ENCODE results near the gene KCNMB3. TPM values are rescaled to one million over a fixed set of nuclear protein-coding genes. Genes with fewer than 3 reads are reported as not detected.
"Not testable (repeated sequence)": the region's sequence is repeated elsewhere in the genome, so short reads cannot be mapped to it uniquely, and the experiment has no call there.

KCNMB3 gene
- total RNA-seq, 1 donor from 2014 or later: 2.4 TPM

DNA sequence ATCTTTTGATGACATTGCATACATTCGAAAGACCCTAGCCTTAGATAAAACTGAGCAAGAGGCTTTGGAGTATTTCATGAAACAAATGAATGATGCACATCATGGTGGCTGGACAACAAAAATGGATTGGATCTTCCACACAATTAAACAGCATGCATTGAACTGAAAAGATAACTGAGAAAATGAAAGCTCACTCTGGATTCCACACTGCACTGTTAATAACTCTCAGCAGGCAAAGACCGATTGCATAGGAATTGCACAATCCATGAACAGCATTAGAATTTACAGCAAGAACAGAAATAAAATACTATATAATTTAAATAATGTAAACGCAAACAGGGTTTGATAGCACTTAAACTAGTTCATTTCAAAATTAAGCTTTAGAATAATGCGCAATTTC, 16.7 kb downstream of the KCNMB3 start:
- H3K27me3 Mint-ChIP-seq: no peaks in the 10 kb centered on the region
- H3K27ac Mint-ChIP-seq: no peak overlapping the region
- no peak overlapping the region for H3K4me3 Mint-ChIP-seq
- TF ChIP-seq, protein P1, sequence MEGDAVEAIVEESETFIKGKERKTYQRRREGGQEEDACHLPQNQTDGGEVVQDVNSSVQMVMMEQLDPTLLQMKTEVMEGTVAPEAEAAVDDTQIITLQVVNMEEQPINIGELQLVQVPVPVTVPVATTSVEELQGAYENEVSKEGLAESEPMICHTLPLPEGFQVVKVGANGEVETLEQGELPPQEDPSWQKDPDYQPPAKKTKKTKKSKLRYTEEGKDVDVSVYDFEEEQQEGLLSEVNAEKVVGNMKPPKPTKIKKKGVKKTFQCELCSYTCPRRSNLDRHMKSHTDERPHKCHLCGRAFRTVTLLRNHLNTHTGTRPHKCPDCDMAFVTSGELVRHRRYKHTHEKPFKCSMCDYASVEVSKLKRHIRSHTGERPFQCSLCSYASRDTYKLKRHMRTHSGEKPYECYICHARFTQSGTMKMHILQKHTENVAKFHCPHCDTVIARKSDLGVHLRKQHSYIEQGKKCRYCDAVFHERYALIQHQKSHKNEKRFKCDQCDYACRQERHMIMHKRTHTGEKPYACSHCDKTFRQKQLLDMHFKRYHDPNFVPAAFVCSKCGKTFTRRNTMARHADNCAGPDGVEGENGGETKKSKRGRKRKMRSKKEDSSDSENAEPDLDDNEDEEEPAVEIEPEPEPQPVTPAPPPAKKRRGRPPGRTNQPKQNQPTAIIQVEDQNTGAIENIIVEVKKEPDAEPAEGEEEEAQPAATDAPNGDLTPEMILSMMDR (conservative IDR thresholded peaks at IDR 0.05): no peak
- H3K36me3 Mint-ChIP-seq: peaks cover 24% of the 10 kb centered on the region
- H3K9me3 Mint-ChIP-seq: no peaks in the 10 kb centered on the region
- no peaks in the 10 kb centered on the region for H3K4me1 Mint-ChIP-seq (ENCODE audit: unreplicated experiment)
- no peak for DNase-seq (ENCODE audit: extremely low spot score, unreplicated experiment)

DNA sequence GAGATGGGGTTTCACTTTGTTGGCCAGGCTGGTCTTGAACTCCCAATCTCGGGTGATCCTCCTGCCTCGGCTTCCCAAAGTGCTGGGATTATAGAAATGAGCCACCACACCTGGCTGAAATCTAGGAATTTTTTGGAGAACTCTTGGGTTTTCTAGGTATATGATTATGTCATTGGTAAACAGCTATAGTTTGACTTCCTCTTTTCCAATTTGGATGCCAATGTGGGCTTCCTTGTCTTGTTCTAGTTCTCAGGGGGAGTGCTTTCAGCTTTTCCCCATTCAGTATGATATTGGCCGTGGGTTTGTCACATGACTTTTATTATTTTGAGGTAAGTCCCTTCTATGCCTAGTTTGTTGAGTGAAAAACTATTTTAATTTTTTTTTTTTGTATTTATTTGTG, 17.9 kb downstream of the KCNMB3 start:
- Mint-ChIP-seq H3K27me3 (no peaks in the 10 kb centered on the region), H3K4me3 (no peak overlapping the region), H3K36me3 (peaks cover 24% of the 10 kb centered on the region), H3K9me3 (no peaks in the 10 kb centered on the region), H3K27ac (no peak overlapping the region), H3K4me1 (ENCODE audit: unreplicated experiment) (no peaks in the 10 kb centered on the region)
- TF ChIP-seq, protein P1 (conservative IDR thresholded peaks at IDR 0.05): no peak
- no peak for DNase-seq (ENCODE audit: extremely low spot score, unreplicated experiment)

DNA sequence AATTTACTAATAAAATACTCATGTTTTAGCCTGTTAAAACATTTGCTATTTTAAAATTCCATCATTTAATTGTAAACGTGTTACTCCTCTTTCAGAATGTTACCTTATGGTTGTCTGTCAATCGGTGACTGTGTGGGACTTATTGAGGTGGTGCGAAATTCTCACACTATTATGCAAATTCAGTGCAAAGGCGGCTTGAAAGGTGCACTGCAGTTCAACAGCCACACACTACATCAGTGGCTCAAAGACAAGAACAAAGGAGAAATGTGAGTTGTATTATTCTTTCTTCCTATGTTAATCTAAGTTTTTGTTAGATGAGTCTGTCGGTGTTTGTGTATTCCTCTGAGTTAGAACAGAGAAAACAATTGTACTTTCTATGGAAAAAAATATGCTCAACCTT, 21.7 kb downstream of the KCNMB3 start:
- no peak overlapping the region for H3K27ac Mint-ChIP-seq
- TF ChIP-seq, protein P1 (conservative IDR thresholded peaks at IDR 0.05): no peak
- no peaks in the 10 kb centered on the region for H3K27me3 Mint-ChIP-seq
- peaks cover 29% of the 10 kb centered on the region for H3K36me3 Mint-ChIP-seq
- no peak overlapping the region for H3K4me3 Mint-ChIP-seq
- H3K9me3 Mint-ChIP-seq: no peaks in the 10 kb centered on the region
- DNase-seq (ENCODE audit: extremely low spot score, unreplicated experiment): no peak
- H3K4me1 Mint-ChIP-seq (ENCODE audit: unreplicated experiment): no peaks in the 10 kb centered on the region

DNA sequence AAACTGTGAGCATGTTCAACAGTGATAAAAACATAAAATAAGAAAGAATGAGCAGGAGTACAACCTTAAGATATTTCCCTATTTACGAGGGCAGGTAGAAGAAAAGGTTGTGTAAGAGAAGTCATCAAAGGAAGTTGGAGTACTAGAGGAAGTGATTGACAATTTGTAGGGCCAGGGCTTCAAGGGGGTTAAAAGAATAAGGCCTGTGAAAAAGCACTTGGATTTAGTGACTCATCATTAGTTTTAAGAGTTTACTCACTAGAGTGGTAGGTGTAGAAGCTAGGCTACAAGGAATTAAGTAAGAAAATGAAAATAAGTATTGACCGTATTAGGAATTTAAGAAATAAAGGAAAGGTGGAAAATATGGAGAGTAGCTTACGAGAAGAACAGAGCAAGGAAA, 23.6 kb downstream of the KCNMB3 start:
- TF ChIP-seq, protein P1 (conservative IDR thresholded peaks at IDR 0.05): no peak
- no peak for DNase-seq (ENCODE audit: extremely low spot score, unreplicated experiment)

DNA sequence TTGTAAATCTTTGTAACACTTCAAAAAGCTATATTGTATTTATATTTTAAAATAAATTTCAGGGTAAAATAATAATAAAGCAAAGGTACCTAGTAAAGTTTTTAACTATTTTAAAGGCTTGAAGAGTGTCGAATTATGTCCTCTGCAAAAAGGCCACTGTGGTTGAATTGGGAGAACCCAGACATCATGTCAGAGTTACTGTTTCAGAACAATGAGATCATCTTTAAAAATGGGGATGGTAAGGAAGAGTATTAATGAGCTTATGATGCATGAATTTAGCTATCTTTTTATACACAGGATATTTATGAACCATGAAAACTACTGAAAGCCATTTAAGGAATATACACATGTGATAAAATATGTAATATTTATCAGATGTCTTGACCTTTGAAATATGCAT, 26.3 kb downstream of the KCNMB3 start:
- H3K36me3 Mint-ChIP-seq: peaks cover 8% of the 10 kb centered on the region
- H3K9me3 Mint-ChIP-seq: no peaks in the 10 kb centered on the region
- no peaks in the 10 kb centered on the region for H3K4me1 Mint-ChIP-seq (ENCODE audit: unreplicated experiment)
- no peak overlapping the region for H3K27ac Mint-ChIP-seq
- no peak for DNase-seq (ENCODE audit: extremely low spot score, unreplicated experiment)
- TF ChIP-seq, protein P1 (conservative IDR thresholded peaks at IDR 0.05): no peak
- no peak overlapping the region for H3K4me3 Mint-ChIP-seq
- H3K27me3 Mint-ChIP-seq: no peaks in the 10 kb centered on the region

More for the DNA sequence above, 23.6 kb downstream of the KCNMB3 start:
- peaks cover 26% of the 10 kb centered on the region for H3K36me3 Mint-ChIP-seq
- H3K27ac Mint-ChIP-seq: no peak overlapping the region
- no peaks in the 10 kb centered on the region for H3K9me3 Mint-ChIP-seq
- H3K4me1 Mint-ChIP-seq (ENCODE audit: unreplicated experiment): no peaks in the 10 kb centered on the region
- H3K27me3 Mint-ChIP-seq: no peaks in the 10 kb centered on the region
- H3K4me3 Mint-ChIP-seq: no peak overlapping the region

DNA sequence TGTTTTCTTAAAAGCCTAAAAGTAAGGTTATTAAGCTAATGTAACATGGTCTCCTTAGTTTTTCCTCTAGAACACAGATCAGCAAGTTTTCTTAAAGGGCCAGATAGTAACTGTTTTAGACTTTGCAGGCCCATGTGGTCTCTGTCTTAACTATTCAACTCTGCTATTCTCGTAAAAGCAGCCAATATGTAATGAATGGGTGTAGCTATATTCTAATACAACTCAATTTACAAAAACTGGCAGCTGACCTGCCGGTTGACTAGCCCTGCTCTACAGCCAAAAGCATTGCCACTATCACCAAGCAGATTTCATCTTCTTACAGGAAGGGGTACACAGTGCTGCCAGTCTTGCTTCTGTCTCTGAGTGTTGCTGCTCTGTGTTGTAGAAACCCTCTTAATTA, 27.4 kb downstream of the KCNMB3 start:
- Mint-ChIP-seq H3K4me1 (ENCODE audit: unreplicated experiment) (no peaks in the 10 kb centered on the region), H3K4me3 (no peak overlapping the region), H3K27me3 (no peaks in the 10 kb centered on the region), H3K27ac (no peak overlapping the region), H3K36me3 (peaks cover 8% of the 10 kb centered on the region), H3K9me3 (no peaks in the 10 kb centered on the region)
- DNase-seq (ENCODE audit: extremely low spot score, unreplicated experiment): no peak
- TF ChIP-seq, protein P1 (conservative IDR thresholded peaks at IDR 0.05): no peak

DNA sequence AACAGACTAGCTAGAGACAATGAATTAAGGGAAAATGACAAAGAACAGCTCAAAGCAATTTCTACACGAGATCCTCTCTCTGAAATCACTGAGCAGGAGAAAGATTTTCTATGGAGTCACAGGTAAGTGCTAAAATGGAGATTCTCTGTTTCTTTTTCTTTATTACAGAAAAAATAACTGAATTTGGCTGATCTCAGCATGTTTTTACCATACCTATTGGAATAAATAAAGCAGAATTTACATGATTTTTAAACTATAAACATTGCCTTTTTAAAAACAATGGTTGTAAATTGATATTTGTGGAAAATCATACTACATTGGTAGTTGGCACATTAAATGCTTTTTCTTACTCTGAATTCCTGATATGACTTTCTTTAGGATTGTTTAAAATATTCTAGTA, 32.7 kb downstream of the KCNMB3 start:
- not testable (repeated sequence) for DNase-seq (ENCODE audit: extremely low spot score, unreplicated experiment); H3K36me3 Mint-ChIP-seq; H3K9me3 Mint-ChIP-seq; H3K27me3 Mint-ChIP-seq; H3K27ac Mint-ChIP-seq; H3K4me3 Mint-ChIP-seq; H3K4me1 Mint-ChIP-seq (ENCODE audit: unreplicated experiment)

DNA sequence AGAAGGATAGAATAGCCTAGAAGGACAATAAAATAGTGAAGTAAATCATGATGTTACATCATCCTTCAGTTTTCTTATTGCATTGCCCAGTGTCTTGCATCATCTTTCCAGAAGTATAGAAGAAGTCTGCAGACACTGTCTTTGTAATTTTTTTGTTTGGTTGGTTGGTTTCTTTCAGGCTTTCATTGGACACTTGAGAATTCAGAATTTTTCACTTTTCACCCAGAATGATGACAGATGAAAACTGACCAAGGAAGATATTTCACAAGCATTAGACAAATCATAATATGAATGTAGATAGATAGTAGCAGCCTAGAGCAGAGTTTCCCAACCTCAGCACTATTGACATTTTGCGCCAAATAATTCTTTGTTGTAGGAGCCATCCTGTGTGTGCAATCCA, 35.4 kb downstream of the KCNMB3 start:
- not testable (repeated sequence) for H3K36me3 Mint-ChIP-seq; H3K4me3 Mint-ChIP-seq; H3K9me3 Mint-ChIP-seq; DNase-seq (ENCODE audit: extremely low spot score, unreplicated experiment); H3K27ac Mint-ChIP-seq; H3K4me1 Mint-ChIP-seq (ENCODE audit: unreplicated experiment); H3K27me3 Mint-ChIP-seq
